Natural killer cell treated with Interleukin-12 subunit alpha and Interleukin-12 subunit beta and Interleukin-15 and Interleukin-18, amount 100 ng/mL, for 72 hours (primary cell): Measurements from ENCODE around the gene METTL4. TPM values are rescaled to one million over a fixed set of nuclear protein-coding genes. Genes with fewer than 3 reads are reported as not detected.

Experiments used
- ATAC-seq, 2 donors: fragments of 150-1000 bp; cut with Tn5 transposase in 1 of 2; sonication (Bioruptor Pico), chemical (Tn5 transposase) in 1 of 2; 2 replicates each; pipeline ENCODE4 v1.10.0; 2021
- DNase-seq: peaks from one replicate; pipeline ENCODE4 v3.0.0; 2022; ENCODE audit warnings: low spot score
- H3K27ac Mint-ChIP-seq, 2 donors: 1 replicate in 1 of 2; 2 replicates in 1 of 2; pipeline ENCODE4 v1.8.0; 2022; ENCODE audit warnings: mixed read lengths in 2 of 2, mild to moderate bottlenecking in 1 of 2, moderate library complexity in 1 of 2
- H3K27me3 Mint-ChIP-seq, 2 donors: 1 replicate in 1 of 2; 2 replicates in 1 of 2; pipeline ENCODE4 v1.8.0; 2022; ENCODE audit warnings: mixed read lengths in 2 of 2
- H3K36me3 Mint-ChIP-seq: one replicate; pipeline ENCODE4 v1.8.0; 2022; ENCODE audit warnings: mixed read lengths
- H3K4me1 Mint-ChIP-seq, 2 donors: 1 replicate in 1 of 2; 2 replicates in 1 of 2; pipeline ENCODE4 v1.8.0; 2022; ENCODE audit warnings: low read depth in 2 of 2, mixed read lengths in 2 of 2, mild to moderate bottlenecking in 1 of 2
- H3K4me3 Mint-ChIP-seq: one replicate; pipeline ENCODE4 v1.8.0; 2022; ENCODE audit warnings: mixed read lengths
- H3K9me3 Mint-ChIP-seq: 2 replicates; pipeline ENCODE4 v1.8.0; 2022; ENCODE audit warnings: mixed read lengths
- total RNA-seq, 2 donors: library from RNA; stranded (reverse); gene quantifications; one replicate each; pipeline ENCODE4 v1.2.3, GENCODE V29; 2022

METTL4 gene
- total RNA-seq, 2 donors from 2014 or later = 17.5 to 22.3 TPM

GRCh38 chr18:2573408-2573807 lies 2.1 kb upstream of the METTL4 start:
- no peaks in the 10 kb centered on the region for H3K27me3 Mint-ChIP-seq
- H3K9me3 Mint-ChIP-seq = no peaks in the 10 kb centered on the region
- DNase-seq (no peak), ATAC-seq (no peak)
- peaks cover 25% of the 10 kb centered on the region for H3K36me3 Mint-ChIP-seq
- peak overlapping the region; percentile 99 for H3K4me3 Mint-ChIP-seq
- H3K4me1 Mint-ChIP-seq = peaks cover 25 to 49% of the 10 kb centered on the region in 2 donors
- peak overlapping the region in 1 of 2 donors; percentile 99 for H3K27ac Mint-ChIP-seq

DNA sequence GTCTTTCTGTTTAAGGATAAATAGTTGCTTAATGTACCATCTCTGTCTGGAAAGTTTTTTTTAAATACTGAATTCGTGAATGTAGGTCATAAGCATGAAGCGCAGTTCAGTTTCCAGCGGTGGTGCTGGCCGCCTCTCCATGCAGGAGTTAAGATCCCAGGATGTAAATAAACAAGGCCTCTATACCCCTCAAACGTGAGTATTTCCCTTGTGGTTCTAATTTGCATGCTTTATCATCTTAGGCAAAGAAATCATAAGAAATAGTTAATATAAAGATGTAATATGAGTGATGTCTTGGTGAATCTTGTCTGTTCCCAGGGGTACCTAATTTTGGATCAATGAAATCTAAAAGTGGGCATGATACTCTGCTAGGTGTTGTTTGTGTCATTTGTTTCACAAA lies 1.6 kb upstream of the METTL4 start:
- Mint-ChIP-seq H3K27me3 (no peaks in the 10 kb centered on the region), H3K4me1 (peaks cover 25 to 54% of the 10 kb centered on the region in 2 donors), H3K27ac (peak overlapping the region; percentile 98 to 99), H3K4me3 (peak overlapping the region; percentile 99), H3K9me3 (no peaks in the 10 kb centered on the region), H3K36me3 (peaks cover 20% of the 10 kb centered on the region)
- ATAC-seq = no peak
- no peak for DNase-seq

- Mint-ChIP-seq H3K27ac (peak overlapping the region; percentile 98 to 99), H3K4me3 (peak overlapping the region; percentile 99), H3K36me3 (peaks cover 14% of the 10 kb centered on the region), H3K4me1 (peaks cover 25 to 55% of the 10 kb centered on the region in 2 donors), H3K9me3 (no peaks in the 10 kb centered on the region), H3K27me3 (no peaks in the 10 kb centered on the region)
- ATAC-seq (no peak), DNase-seq (no peak)
Measured at GRCh38 chr18:2572171-2572569, 865 bp upstream of the METTL4 start.

- peak overlapping the region; percentile 99 for H3K4me3 Mint-ChIP-seq
Measured at GRCh38 chr18:2570772-2571199, 519 bp downstream of the METTL4 start.

DNA sequence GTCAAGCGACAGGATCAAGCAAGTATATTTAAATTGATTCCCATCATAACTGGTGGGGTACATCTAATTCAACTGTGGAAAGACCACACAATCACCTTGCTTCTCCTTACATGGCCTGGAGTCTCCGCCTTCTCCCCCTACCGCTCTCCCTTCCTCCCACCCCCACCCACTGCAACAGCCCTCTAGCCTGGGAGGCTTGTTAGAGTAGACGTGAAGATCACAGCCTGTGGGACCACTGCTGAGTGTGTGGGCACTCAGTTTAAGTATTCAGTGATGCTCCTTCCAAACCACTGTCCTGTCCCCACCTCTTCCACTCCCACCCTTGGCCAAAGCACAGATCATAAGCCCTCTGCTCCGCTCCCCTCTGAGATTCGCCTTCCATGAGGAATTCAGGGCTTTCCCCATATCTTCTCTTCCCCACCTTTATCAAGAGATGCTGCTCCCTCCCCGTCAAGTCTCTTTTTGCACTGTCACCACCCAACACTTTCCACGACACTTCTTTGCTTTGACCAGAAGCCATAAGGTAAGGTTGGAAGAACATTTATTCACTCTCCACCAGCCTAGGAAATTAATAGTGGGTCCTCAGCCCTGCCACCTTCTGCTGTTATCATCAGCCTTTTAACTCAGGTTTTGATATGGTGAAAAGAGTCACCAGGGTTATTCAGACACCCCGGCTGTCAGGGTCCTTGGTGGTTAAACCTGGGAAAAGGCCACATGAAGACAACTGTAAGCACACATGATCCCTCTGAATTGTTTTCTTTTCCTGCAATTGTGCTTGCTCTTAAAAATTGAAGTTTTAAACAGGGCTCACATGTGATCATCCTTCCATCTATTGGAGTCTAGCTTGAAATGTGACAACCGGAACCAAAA lies 1.7 kb downstream of the METTL4 start:
- H3K4me1 Mint-ChIP-seq = peaks cover 27 to 55% of the 10 kb centered on the region in 2 donors
- ATAC-seq (no peak), DNase-seq (no peak)
- no peaks in the 10 kb centered on the region for H3K27me3 Mint-ChIP-seq
- H3K9me3 Mint-ChIP-seq = no peaks in the 10 kb centered on the region
- H3K36me3 Mint-ChIP-seq = peaks cover 18% of the 10 kb centered on the region
- peak overlapping the region; percentile 19 to 98 for H3K27ac Mint-ChIP-seq
- H3K4me3 Mint-ChIP-seq = peak overlapping the region; percentile 99

More at GRCh38 chr18:2570772-2571199, 519 bp downstream of the METTL4 start:
- peaks cover 18% of the 10 kb centered on the region for H3K36me3 Mint-ChIP-seq
- ATAC-seq = peak; percentile 67 to 77
- peak overlapping the region; percentile 98 to 99 for H3K27ac Mint-ChIP-seq
- peaks cover 27 to 55% of the 10 kb centered on the region in 2 donors for H3K4me1 Mint-ChIP-seq
- H3K27me3 Mint-ChIP-seq = no peaks in the 10 kb centered on the region
- peak; percentile 65 for DNase-seq
- no peaks in the 10 kb centered on the region for H3K9me3 Mint-ChIP-seq

DNA sequence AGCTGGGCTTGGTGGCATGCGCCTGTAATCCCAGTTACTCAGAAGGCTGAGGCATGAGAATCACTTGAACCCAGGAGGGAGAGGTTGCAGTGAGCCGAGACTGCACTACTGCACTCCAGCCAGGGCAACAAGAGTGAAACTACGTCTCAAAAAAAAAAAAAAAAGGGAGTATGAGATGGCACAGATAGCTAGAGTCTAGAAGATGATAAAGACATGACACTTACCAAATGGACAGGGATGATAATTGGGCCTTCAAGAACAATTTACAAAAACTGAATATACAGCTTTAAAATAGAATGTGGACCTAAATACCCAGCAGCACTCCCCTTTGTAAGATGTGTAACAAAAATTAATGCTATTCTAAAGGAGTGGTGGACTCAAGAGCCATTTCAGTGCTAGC lies 2.7 kb downstream of the METTL4 start:
- Mint-ChIP-seq H3K36me3 (peaks cover 14% of the 10 kb centered on the region), H3K4me3 (peak overlapping the region; percentile 99), H3K9me3 (no peaks in the 10 kb centered on the region), H3K27me3 (no peaks in the 10 kb centered on the region), H3K27ac (peak overlapping the region; percentile 19 to 98), H3K4me1 (peaks cover 27 to 51% of the 10 kb centered on the region in 2 donors)
- no peak for ATAC-seq
- DNase-seq = no peak

DNA sequence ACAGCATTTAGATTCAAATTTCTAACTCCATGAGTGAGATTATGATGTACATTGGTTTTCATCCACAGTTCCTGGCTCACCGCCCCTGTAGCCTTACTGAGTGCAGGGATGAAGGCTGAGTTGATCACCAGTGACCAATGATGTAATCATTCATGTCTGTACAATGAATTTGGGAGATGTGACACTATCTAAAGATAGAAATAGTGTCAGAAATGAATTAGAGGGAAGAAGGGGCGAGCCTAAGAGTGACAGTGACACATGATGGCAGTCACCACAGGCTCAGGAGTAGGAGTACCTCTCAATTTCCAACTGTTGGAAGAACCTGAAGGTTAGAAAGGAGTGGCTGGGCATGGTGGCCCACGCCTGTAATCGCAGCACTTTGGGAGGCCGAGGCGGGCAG lies 3.2 kb downstream of the METTL4 start:
- Mint-ChIP-seq H3K36me3 (peaks cover 14% of the 10 kb centered on the region), H3K27ac (peak overlapping the region in 1 of 2 donors; percentile 19), H3K4me1 (peaks cover 27 to 48% of the 10 kb centered on the region in 2 donors), H3K4me3 (no peak overlapping the region), H3K27me3 (no peaks in the 10 kb centered on the region), H3K9me3 (no peaks in the 10 kb centered on the region)
- DNase-seq (no peak), ATAC-seq (no peak)

DNA sequence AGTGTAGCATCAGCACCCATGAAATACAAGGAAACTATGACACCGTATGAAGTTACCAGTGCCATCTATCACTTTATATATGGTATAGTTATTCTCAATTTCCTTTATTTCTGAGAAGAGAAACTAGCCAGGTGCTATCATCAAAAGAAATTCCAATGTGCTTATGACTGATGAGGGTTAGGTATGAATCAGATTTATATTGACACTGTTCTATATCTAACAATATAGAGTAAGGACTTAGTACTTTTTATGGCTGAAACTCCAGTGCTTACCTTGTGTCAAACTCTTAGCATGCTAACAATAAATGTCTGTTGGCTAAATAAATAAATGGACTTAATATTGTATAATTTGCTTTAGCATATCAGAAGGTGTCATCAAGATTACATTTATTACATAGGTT lies 6.9 kb downstream of the METTL4 start:
- Mint-ChIP-seq H3K27ac (no peak overlapping the region), H3K4me3 (no peak overlapping the region), H3K9me3 (no peaks in the 10 kb centered on the region), H3K4me1 (peaks cover 6 to 16% of the 10 kb centered on the region in 2 donors), H3K27me3 (no peaks in the 10 kb centered on the region), H3K36me3 (peaks cover 4% of the 10 kb centered on the region)
- DNase-seq = no peak
- ATAC-seq = no peak

DNA sequence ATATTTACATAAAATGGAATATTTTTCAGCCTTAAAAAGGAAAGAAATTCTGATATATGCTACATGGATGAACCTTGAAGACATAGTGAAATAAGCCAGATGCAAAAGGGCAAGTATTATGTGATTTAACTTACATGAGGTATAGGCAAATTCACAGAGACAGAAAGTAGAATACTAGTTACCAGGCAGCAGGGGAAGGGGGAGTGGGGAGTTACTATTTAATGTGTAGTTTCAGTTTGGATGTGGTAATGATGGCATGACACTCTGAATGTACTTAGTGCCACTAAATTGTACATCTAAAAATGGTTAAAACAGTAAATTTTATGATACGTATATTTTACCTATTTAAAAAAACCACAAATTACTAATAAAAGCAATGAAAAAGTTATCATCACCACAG lies 12.1 kb downstream of the METTL4 start:
- H3K36me3 Mint-ChIP-seq = no peaks in the 10 kb centered on the region
- H3K27me3 Mint-ChIP-seq = no peaks in the 10 kb centered on the region
- H3K4me3 Mint-ChIP-seq = no peak overlapping the region
- ATAC-seq = no peak
- DNase-seq = no peak
- H3K27ac Mint-ChIP-seq = no peak overlapping the region
- no peaks in the 10 kb centered on the region for H3K4me1 Mint-ChIP-seq
- H3K9me3 Mint-ChIP-seq = no peaks in the 10 kb centered on the region

DNA sequence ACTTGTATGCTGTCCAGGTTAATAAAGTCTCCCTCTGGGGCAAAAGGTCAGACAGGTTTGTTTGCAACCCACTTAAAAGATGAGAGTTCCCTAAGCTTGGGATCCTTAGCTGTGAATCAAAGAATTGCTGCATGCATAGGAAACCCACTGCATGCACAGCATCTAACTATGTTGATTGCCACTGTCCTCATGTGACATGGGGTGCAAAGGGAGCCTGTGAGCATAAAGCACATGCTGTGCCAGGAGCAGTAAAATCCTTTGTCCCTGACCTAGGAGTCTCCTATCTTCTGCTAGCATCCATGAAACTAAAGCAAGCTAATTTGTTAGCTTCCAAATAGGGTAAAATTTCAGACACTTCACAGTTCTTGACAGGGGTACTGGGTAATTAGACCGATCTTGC lies 13.8 kb downstream of the METTL4 start:
- Mint-ChIP-seq H3K4me1 (no peaks in the 10 kb centered on the region), H3K4me3 (no peak overlapping the region), H3K27ac (no peak overlapping the region), H3K36me3 (no peaks in the 10 kb centered on the region), H3K9me3 (no peaks in the 10 kb centered on the region), H3K27me3 (no peaks in the 10 kb centered on the region)
- ATAC-seq (no peak), DNase-seq (no peak)

GRCh38 chr18:2555895-2556294 lies 15.4 kb downstream of the METTL4 start:
- ATAC-seq (no peak), DNase-seq (no peak)
- no peak overlapping the region for H3K27ac Mint-ChIP-seq
- no peaks in the 10 kb centered on the region for H3K27me3 Mint-ChIP-seq
- peaks cover 5% of the 10 kb centered on the region for H3K36me3 Mint-ChIP-seq
- H3K9me3 Mint-ChIP-seq = no peaks in the 10 kb centered on the region
- no peaks in the 10 kb centered on the region for H3K4me1 Mint-ChIP-seq
- H3K4me3 Mint-ChIP-seq = no peak overlapping the region

DNA sequence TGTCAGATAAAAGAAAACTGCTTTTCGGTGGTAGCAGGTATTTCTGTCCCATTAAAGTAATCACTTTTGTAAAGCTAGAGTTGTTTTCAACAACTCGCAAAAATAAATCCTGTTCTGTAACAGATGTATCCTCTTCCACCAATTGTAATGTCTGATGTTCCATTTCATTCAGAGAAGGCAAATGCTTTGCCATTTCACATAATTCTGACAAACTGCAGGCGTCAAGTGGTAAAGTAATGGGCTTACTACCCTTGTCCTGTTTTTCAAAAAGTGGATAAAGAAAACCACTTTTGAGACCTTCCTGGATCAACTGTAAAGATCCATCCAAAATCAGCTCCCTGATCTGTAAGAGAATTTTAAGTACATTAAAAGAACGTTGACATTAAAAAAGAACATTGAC lies 16.6 kb downstream of the METTL4 start:
- peaks cover 5% of the 10 kb centered on the region for H3K36me3 Mint-ChIP-seq
- no peak overlapping the region for H3K4me3 Mint-ChIP-seq
- H3K4me1 Mint-ChIP-seq = no peaks in the 10 kb centered on the region
- DNase-seq (no peak), ATAC-seq (no peak)
- H3K27me3 Mint-ChIP-seq = no peaks in the 10 kb centered on the region
- no peak overlapping the region for H3K27ac Mint-ChIP-seq
- H3K9me3 Mint-ChIP-seq = no peaks in the 10 kb centered on the region

DNA sequence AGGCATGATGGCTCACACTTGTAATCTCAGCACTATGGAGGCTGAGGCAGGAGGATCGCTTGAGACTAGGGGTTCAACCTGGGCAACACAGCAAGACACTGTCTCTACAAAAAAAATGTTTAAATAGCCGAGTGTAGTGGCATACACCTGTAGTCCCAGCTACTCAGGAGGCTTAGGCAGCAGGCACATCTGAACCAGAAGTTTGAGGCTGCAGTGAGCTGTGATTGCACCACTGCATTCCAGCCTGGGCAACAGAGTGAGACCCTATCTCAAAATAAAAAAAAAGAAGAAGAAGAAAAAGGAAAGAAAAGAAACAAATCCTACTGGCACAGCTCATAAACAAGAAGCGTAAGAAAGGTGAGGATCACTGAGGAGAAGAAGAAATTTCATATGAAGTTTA lies 19.9 kb downstream of the METTL4 start:
- no peaks in the 10 kb centered on the region for H3K9me3 Mint-ChIP-seq
- H3K27me3 Mint-ChIP-seq = no peaks in the 10 kb centered on the region
- ATAC-seq (no peak), DNase-seq (no peak)
- peaks cover 5% of the 10 kb centered on the region for H3K36me3 Mint-ChIP-seq
- H3K4me3 Mint-ChIP-seq = no peak overlapping the region
- no peak overlapping the region for H3K27ac Mint-ChIP-seq
- H3K4me1 Mint-ChIP-seq = no peaks in the 10 kb centered on the region

GRCh38 chr18:2549462-2549861 lies 21.8 kb downstream of the METTL4 start:
- H3K36me3 Mint-ChIP-seq = peaks cover 5% of the 10 kb centered on the region
- no peak overlapping the region for H3K27ac Mint-ChIP-seq

More at GRCh38 chr18:2549462-2549861, 21.8 kb downstream of the METTL4 start:
- DNase-seq (no peak), ATAC-seq (no peak)
- H3K4me3 Mint-ChIP-seq = no peak overlapping the region
- no peaks in the 10 kb centered on the region for H3K27me3 Mint-ChIP-seq
- no peaks in the 10 kb centered on the region for H3K4me1 Mint-ChIP-seq
- no peaks in the 10 kb centered on the region for H3K9me3 Mint-ChIP-seq
